HUES64 (cell line): ENCODE measurements around the gene BRINP1.

ENCODE experiments used
- H3K27ac ChIP-seq: 2 replicates; pipeline ENCODE4 v1.7.0; 2013; ENCODE audit warnings: low read depth, low read length, inconsistent platforms
- H3K27me3 ChIP-seq: 2 replicates; pipeline ENCODE4 v1.6.1; 2013; ENCODE audit warnings: mild to moderate bottlenecking, low read length; ENCODE audit not compliant: insufficient read depth
- H3K36me3 ChIP-seq: 2 replicates; pipeline ENCODE4 v1.6.1; 2013; ENCODE audit warnings: mild to moderate bottlenecking, low read length; ENCODE audit not compliant: insufficient read depth
- H3K4me1 ChIP-seq: 2 replicates; pipeline ENCODE4 v1.6.1; 2013; ENCODE audit warnings: mild to moderate bottlenecking, low read length, moderate library complexity; ENCODE audit not compliant: insufficient read depth
- H3K4me3 ChIP-seq: 2 replicates; pipeline ENCODE4 v1.5.1; 2013; ENCODE audit warnings: mild to moderate bottlenecking, low read length, moderate library complexity
- H3K9ac ChIP-seq: 2 replicates; pipeline ENCODE4 v1.6.1; 2013; ENCODE audit warnings: mild to moderate bottlenecking, low read depth, low read length
- H3K9me3 ChIP-seq: 2 replicates; pipeline ENCODE4 v1.6.1; 2013; ENCODE audit warnings: low read depth, low read length; ENCODE audit not compliant: insufficient read depth
- WGBS: fragments of 150-250, 120-280 bp; methylation state at CpG from one replicate; pipeline ENCODE4 v1.1.7; 2013; ENCODE audit warnings: missing lambda C conversion rate; 5-methylcytosine and 5-hydroxymethylcytosine counted together

Gene BRINP1

GRCh38 chr9:119370816-119371215 is 1.6 kb upstream of the BRINP1 start:
- Histone ChIP-seq H3K27me3 (peaks cover 44% of the 10 kb centered on the region), H3K27ac (no peak overlapping the region), H3K9me3 (no peaks in the 10 kb centered on the region), H3K4me3 (no peak overlapping the region), H3K4me1 (peaks cover 13% of the 10 kb centered on the region), H3K9ac (no peak overlapping the region), H3K36me3 (no peaks in the 10 kb centered on the region)
- 6% methylated on average over 8 of the region's 8 CpGs for WGBS

GRCh38 chr9:119369680-119370366 is 588 bp upstream of the BRINP1 start:
- H3K27ac ChIP-seq = no peak overlapping the region
- peak overlapping the region; percentile 92 for H3K4me3 ChIP-seq
- peaks cover 44% of the 10 kb centered on the region for H3K27me3 ChIP-seq
- 2% methylated on average over 32 of the region's 32 CpGs for WGBS
- no peaks in the 10 kb centered on the region for H3K9me3 ChIP-seq
- peaks cover 19% of the 10 kb centered on the region for H3K4me1 ChIP-seq
- no peaks in the 10 kb centered on the region for H3K36me3 ChIP-seq
- no peak overlapping the region for H3K9ac ChIP-seq

- Histone ChIP-seq H3K36me3 (no peaks in the 10 kb centered on the region), H3K27ac (no peak overlapping the region), H3K4me3 (peak overlapping the region; percentile 92), H3K27me3 (peaks cover 44% of the 10 kb centered on the region), H3K9ac (peak overlapping the region; percentile 70; the same call in 1 of the 2 replicates), H3K4me1 (peaks cover 23% of the 10 kb centered on the region), H3K9me3 (no peaks in the 10 kb centered on the region)
- 1% methylated on average over 10 of the region's 10 CpGs for WGBS
Observed at GRCh38 chr9:119368179-119368578, 1.1 kb downstream of the BRINP1 start.

- Histone ChIP-seq H3K9ac (no peak overlapping the region), H3K4me3 (peak overlapping the region; percentile 92), H3K36me3 (no peaks in the 10 kb centered on the region), H3K4me1 (peaks cover 23% of the 10 kb centered on the region), H3K9me3 (no peaks in the 10 kb centered on the region), H3K27ac (no peak overlapping the region), H3K27me3 (peaks cover 44% of the 10 kb centered on the region)
- WGBS = 12% methylated on average over 7 of the region's 7 CpGs
Observed at GRCh38 chr9:119367683-119368075, 1.6 kb downstream of the BRINP1 start.

- Histone ChIP-seq H3K27ac (no peak overlapping the region), H3K9ac (no peak overlapping the region), H3K4me3 (peak overlapping the region; percentile 92), H3K4me1 (peaks cover 23% of the 10 kb centered on the region), H3K9me3 (no peaks in the 10 kb centered on the region), H3K27me3 (peaks cover 44% of the 10 kb centered on the region), H3K36me3 (no peaks in the 10 kb centered on the region)
- WGBS = 33% methylated on average over 7 of the region's 9 CpGs
Observed at GRCh38 chr9:119366909-119367682, 2.1 kb downstream of the BRINP1 start.

GRCh38 chr9:119365291-119366027 is 3.8 kb downstream of the BRINP1 start:
- Histone ChIP-seq H3K9ac (no peak overlapping the region), H3K9me3 (no peaks in the 10 kb centered on the region), H3K27ac (no peak overlapping the region; the same call in 1 of the 2 replicates), H3K4me3 (peak overlapping the region; percentile 36; the same call in 1 of the 2 replicates), H3K27me3 (peaks cover 33% of the 10 kb centered on the region), H3K36me3 (no peaks in the 10 kb centered on the region), H3K4me1 (peaks cover 31% of the 10 kb centered on the region)
- 5% methylated on average over 9 of the region's 9 CpGs for WGBS

GRCh38 chr9:119360237-119360636 is 9.0 kb downstream of the BRINP1 start:
- Histone ChIP-seq H3K27ac (peak overlapping the region; percentile 7; the same call in 1 of the 2 replicates), H3K9ac (no peak overlapping the region), H3K27me3 (no peaks in the 10 kb centered on the region), H3K4me3 (no peak overlapping the region), H3K4me1 (peaks cover 25% of the 10 kb centered on the region), H3K36me3 (no peaks in the 10 kb centered on the region), H3K9me3 (no peaks in the 10 kb centered on the region)
- WGBS = 43% methylated on average over 5 of the region's 5 CpGs

- peaks cover 16% of the 10 kb centered on the region for H3K4me1 ChIP-seq
- H3K9ac ChIP-seq = no peak overlapping the region
- no peak overlapping the region for H3K4me3 ChIP-seq
- no peaks in the 10 kb centered on the region for H3K9me3 ChIP-seq
- no peaks in the 10 kb centered on the region for H3K36me3 ChIP-seq
- H3K27ac ChIP-seq = no peak overlapping the region
- WGBS = 40% methylated on average over 2 of the region's 2 CpGs
- H3K27me3 ChIP-seq = no peaks in the 10 kb centered on the region
Observed at GRCh38 chr9:119357336-119358096, 11.7 kb downstream of the BRINP1 start.

GRCh38 chr9:119349351-119349825 is 19.8 kb downstream of the BRINP1 start:
- no peak overlapping the region for H3K9ac ChIP-seq

GRCh38 chr9:119343059-119343990 is 25.9 kb downstream of the BRINP1 start:
- WGBS = 93% methylated on average over 13 of the region's 13 CpGs
- Histone ChIP-seq H3K4me1 (peaks cover 28% of the 10 kb centered on the region), H3K36me3 (no peaks in the 10 kb centered on the region), H3K4me3 (no peak overlapping the region), H3K9me3 (no peaks in the 10 kb centered on the region), H3K27ac (no peak overlapping the region), H3K27me3 (no peaks in the 10 kb centered on the region), H3K9ac (no peak overlapping the region)

More at GRCh38 chr9:119349351-119349825, 19.8 kb downstream of the BRINP1 start:
- Histone ChIP-seq H3K9me3 (no peaks in the 10 kb centered on the region), H3K4me3 (peak overlapping the region; percentile 23; the same call in 1 of the 2 replicates), H3K27ac (peak overlapping the region; percentile 32; the same call in 1 of the 2 replicates), H3K4me1 (peaks cover 34% of the 10 kb centered on the region), H3K36me3 (no peaks in the 10 kb centered on the region), H3K27me3 (no peaks in the 10 kb centered on the region)
- 39% methylated on average over 11 of the region's 11 CpGs for WGBS
